Effector memory CD4-positive, alpha-beta T cell (primary cell): ENCODE results near the gene ARHGAP6.
"Not testable (repeated sequence)": the region's sequence is repeated elsewhere in the genome, so short reads cannot be mapped to it uniquely, and the experiment has no call there.

Source experiments
- DNase-seq, 3 donors: peaks; one replicate each; pipeline ENCODE4 v3.0.0-alpha.2; 2020
- H3K27ac ChIP-seq: 2 replicates; pipeline ENCODE4 v1.7.0; 2013; ENCODE audit warnings: mild to moderate bottlenecking, low read length, moderate library complexity; ENCODE audit not compliant: insufficient read depth, poor library complexity, severe bottlenecking
- H3K27me3 ChIP-seq: replicated peaks from 2 replicates; pipeline ENCODE4 v1.7.0; 2013; ENCODE audit warnings: mild to moderate bottlenecking, low read length; ENCODE audit not compliant: insufficient read depth, control insufficient read depth, poor library complexity, severe bottlenecking
- H3K36me3 ChIP-seq: 2 replicates; pipeline ENCODE4 v1.7.0; 2013; ENCODE audit warnings: mild to moderate bottlenecking, low read length, moderate library complexity; ENCODE audit not compliant: control insufficient read depth, insufficient read depth
- H3K4me1 ChIP-seq: 2 replicates; pipeline ENCODE4 v1.7.0; 2013; ENCODE audit warnings: low read length, mild to moderate bottlenecking; ENCODE audit not compliant: control insufficient read depth, insufficient read depth, poor library complexity, severe bottlenecking
- H3K4me3 ChIP-seq: 2 replicates; pipeline ENCODE4 v1.7.0; 2013; ENCODE audit warnings: low read length, low read depth, mild to moderate bottlenecking; ENCODE audit not compliant: insufficient read depth, poor library complexity, severe bottlenecking
- H3K9me3 ChIP-seq: 2 replicates; pipeline ENCODE4 v1.7.0; 2013; ENCODE audit warnings: mild to moderate bottlenecking, low read length, moderate library complexity; ENCODE audit not compliant: control insufficient read depth

ARHGAP6 gene

DNA sequence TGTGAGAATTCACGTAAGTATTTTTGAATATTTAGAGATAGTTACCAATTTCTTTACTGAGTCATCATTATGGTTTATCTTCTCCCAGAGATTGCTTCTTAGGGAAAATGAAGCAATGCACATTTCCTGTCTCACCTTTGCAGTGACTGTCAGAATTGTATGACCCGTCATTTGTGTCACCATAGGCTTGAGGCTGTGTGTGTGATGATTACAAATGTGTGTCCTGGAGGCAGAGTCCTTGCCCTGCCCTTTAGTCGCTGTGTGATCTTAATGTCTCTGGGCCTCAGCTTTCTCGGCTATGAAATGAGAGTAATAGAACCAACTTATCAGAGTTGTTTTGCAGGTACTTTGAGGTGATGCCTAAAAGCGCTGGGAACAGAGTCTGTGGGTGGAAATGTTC lies 540.7 kb downstream of the ARHGAP6 start:
- DNase-seq = no peak
- no peaks in the 10 kb centered on the region for H3K9me3 ChIP-seq
- peaks cover 5% of the 10 kb centered on the region for H3K36me3 ChIP-seq
- no peak overlapping the region for H3K27ac ChIP-seq
- no peak overlapping the region for H3K4me3 ChIP-seq
- no peaks in the 10 kb centered on the region for H3K4me1 ChIP-seq
- H3K27me3 ChIP-seq = no peaks in the 10 kb centered on the region

DNA sequence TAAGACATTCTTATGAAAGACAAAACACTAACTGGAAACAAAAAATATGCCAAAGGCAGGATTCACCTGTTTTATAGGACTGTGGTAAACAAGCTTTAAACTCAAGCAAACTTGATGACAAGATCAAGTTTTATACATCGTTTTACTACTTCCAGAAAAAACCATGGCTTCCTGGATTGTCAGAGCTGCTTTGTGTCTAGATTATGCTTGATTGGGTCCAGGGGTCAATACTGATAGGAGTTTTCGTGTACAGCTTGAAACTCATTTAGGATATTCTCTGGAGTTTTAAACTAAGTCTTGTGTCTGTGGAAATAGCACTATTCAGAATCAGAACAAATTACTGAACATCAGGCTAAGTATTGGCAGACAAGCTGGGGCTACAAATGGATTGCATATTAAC lies 541.6 kb downstream of the ARHGAP6 start:
- Histone ChIP-seq H3K27ac (no peak overlapping the region), H3K27me3 (no peaks in the 10 kb centered on the region), H3K9me3 (no peaks in the 10 kb centered on the region), H3K4me1 (no peaks in the 10 kb centered on the region), H3K36me3 (peaks cover 13% of the 10 kb centered on the region), H3K4me3 (no peak overlapping the region)
- DNase-seq = no peak

DNA sequence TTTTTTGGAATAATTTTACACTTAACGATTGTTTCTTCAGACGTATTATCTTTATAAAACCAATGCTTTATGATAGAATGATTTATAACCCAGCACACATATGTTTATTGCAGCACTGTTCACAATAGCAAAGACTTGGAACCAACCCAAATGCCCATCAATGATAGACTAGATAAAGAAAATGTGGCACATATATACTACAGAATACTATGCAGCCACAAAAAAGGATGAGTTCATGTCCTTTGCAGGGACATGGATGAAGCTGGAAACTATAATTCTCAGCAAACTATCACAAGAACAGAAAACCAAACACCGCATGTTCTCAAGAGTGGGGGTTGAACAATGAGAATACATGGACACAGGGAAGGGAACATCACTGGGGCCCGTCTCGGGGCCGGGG lies 542.6 kb downstream of the ARHGAP6 start:
- H3K9me3 ChIP-seq, DNase-seq, H3K27ac ChIP-seq: not testable (repeated sequence)

DNA sequence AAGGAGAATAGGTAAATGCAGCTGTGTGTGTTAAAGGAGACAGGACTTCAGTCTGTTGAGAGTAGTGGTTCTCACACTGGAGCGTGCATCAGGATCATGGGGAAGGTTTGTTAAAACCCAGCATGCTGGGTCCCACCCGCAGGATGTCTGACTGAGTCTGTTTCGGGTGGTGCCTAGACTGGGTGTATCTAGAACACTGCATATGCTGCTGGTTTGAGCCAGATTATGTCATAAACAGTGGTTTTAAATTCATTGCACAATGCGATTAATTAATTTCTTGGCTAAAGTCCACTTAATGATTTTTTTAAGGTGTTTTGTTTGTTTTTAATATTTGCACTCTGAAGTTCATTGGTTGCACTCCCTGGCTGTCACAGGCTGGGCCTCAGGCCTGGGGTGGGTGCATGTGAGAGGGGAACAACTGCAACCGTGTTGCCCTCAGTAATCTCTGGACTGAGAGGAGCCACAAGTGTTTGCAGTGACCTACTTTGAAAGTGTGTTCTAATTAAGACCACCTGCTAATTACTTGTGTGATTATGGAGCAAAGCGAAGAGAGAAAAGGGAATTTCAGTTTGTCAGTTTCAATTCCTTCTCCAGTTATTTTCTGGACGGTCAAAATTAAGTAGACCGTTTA lies 546.3 kb downstream of the ARHGAP6 start:
- H3K4me1 ChIP-seq = no peaks in the 10 kb centered on the region
- H3K36me3 ChIP-seq = peaks cover 25% of the 10 kb centered on the region
- DNase-seq = no peak
- no peak overlapping the region for H3K27ac ChIP-seq
- H3K27me3 ChIP-seq = no peaks in the 10 kb centered on the region
- no peak overlapping the region for H3K4me3 ChIP-seq
- H3K9me3 ChIP-seq = no peaks in the 10 kb centered on the region

More for the DNA sequence above, 542.6 kb downstream of the ARHGAP6 start:
- H3K4me3 ChIP-seq, H3K4me1 ChIP-seq, H3K27me3 ChIP-seq: not testable (repeated sequence)
- H3K36me3 ChIP-seq = peaks cover 20% of the 10 kb centered on the region

DNA sequence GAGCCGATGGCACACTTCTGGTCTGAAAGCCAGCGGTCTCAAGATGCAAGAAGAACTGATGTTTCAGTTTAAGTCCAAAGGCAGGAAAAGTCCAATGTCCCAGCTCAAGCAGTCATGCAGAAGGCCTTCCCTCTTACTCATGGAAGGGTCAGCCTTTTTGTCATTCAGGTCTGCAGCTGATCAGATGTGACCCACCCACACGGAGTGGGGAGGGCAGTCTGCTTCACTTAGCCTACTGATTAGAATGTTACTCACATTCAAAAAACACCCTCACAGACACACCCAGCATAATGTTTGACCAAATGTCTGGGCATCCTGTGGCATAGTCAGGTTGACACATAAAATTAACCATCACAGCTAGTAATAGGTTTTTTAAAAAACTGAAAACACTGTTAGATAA lies 548.0 kb downstream of the ARHGAP6 start:
- no peaks in the 10 kb centered on the region for H3K27me3 ChIP-seq
- no peak for DNase-seq

DNA sequence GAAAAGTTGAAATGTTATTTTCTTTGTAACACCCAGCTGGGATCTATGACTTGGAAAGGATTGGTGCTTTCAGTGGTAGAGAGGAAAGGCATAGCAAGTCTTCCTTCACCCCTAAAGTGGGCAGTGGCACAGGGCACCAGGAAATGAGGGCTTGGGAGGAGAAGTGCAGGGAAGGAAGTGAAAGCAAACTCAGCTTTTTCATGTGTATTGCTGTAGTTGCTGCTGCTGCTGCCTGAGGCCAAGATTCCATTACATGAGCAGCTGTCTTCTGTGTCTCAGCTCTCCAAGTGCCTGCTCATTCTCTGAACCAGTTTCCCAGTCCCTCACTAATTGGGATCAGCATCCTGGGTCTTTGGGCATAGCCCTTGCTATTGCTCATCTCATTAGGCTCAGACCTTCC lies 552.0 kb downstream of the ARHGAP6 start:
- H3K4me1 ChIP-seq = no peaks in the 10 kb centered on the region
- no peaks in the 10 kb centered on the region for H3K9me3 ChIP-seq
- H3K27me3 ChIP-seq = no peaks in the 10 kb centered on the region
- no peak overlapping the region for H3K27ac ChIP-seq
- H3K4me3 ChIP-seq = no peak overlapping the region
- DNase-seq = no peak
- H3K36me3 ChIP-seq = peaks cover 11% of the 10 kb centered on the region

More for the DNA sequence above, 548.0 kb downstream of the ARHGAP6 start:
- H3K4me3 ChIP-seq = no peak overlapping the region
- peaks cover 27% of the 10 kb centered on the region for H3K36me3 ChIP-seq
- H3K9me3 ChIP-seq = no peaks in the 10 kb centered on the region
- no peaks in the 10 kb centered on the region for H3K4me1 ChIP-seq
- no peak overlapping the region for H3K27ac ChIP-seq

DNA sequence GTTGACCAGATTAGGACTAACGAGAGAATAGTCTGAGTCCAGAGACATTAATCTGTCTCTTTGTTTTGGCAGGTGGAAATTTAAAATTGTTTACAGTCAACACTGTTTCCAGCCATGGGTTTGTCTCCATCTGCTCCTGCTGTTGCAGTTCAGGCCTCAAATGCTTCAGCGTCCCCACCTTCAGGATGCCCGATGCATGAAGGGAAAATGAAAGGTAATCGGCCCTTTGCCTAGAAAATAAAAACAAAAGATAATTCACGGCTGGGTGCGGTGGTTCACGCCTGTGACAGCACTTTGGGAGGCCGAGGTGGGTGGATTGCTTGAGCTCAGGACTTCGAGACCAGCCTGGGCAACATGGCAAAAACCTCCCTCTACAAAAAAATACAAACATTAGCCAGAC lies 553.8 kb downstream of the ARHGAP6 start:
- Histone ChIP-seq H3K4me1 (no peaks in the 10 kb centered on the region), H3K4me3 (peak overlapping the region; percentile 53), H3K36me3 (peaks cover 8% of the 10 kb centered on the region), H3K27ac (peak overlapping the region; percentile 91), H3K9me3 (no peaks in the 10 kb centered on the region), H3K27me3 (no peaks in the 10 kb centered on the region)
- DNase-seq = no peak

DNA sequence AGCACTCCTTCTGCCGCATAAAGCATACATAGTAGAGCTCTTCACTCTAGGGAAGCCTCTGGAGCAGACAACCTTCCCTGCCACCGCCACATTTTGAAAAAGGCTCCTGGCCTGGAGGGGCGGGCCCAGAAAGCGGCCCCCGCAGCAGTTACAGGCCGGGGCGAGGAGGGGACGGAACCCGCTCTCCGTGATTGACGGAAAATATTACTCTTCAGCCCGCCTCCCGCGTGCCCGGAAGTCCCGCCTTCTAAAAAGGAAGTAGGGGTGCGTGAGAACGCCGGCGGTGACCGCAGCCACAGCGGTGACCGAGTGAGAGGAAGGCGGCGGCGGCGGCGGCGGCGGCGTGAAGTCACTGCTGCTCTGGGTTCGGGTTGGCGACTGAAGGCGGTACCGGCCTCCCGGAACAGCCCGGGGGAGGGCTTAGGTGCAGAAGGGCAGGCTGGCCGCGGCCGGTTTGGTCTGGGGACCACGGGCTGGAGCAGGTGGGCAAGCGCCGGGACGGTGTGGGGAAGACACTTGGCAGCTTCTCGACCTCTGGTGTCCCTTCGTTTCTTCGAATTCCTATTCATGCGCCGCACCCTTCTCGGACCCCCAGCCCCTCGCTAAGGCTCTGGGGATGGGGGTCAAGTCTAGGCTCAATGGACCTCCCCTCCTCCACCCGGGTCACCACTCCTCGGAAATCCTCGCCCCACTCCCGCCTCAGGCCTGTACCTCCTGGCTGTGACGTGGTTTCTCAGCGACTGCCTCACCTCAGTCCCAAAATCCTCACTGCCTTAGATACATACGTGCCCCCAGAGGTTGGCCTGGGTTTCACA lies 554.5 kb downstream of the ARHGAP6 start, which contains the start of gene HCCS:
Gene HCCS, plus strand, starts transcription at position 296 of the 815 bp plus-strand sequence. CDS start 729 bp downstream, outside the sequence.
- no peaks in the 10 kb centered on the region for H3K9me3 ChIP-seq
- DNase-seq = peak; percentile 73 to 76 (median 75)
- H3K4me3 ChIP-seq = peak within 1 kb of the TSS; percentile 53
- peak within 1 kb of the TSS; percentile 91 for H3K27ac ChIP-seq
- H3K36me3 ChIP-seq = peaks cover 8% of the 10 kb centered on the region
- H3K4me1 ChIP-seq = no peaks in the 10 kb centered on the region
- H3K27me3 ChIP-seq = no peaks in the 10 kb centered on the region

DNA sequence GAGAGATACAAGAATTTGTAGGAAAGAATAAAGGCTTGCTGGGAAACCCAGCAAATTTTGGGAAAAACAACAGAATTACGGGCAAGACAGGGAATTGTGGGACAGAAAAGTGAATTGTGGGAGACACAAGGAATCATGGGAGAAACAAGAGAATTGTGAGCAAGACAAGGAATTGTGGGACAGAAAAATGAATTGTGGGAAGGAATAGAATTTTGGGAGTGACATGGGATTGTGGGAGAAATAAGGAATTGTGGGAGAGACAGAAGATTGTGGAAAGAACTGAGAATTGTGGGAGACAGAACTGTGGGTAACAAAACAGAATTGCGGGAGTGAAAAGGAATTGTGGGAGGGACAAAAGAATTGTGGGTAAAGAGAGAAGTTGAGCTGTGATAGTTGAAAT lies 555.8 kb downstream of the ARHGAP6 start:
- H3K36me3 ChIP-seq = peaks cover 7% of the 10 kb centered on the region
- no peak overlapping the region for H3K4me3 ChIP-seq
- no peak overlapping the region for H3K27ac ChIP-seq
- no peaks in the 10 kb centered on the region for H3K9me3 ChIP-seq
- no peaks in the 10 kb centered on the region for H3K27me3 ChIP-seq
- no peaks in the 10 kb centered on the region for H3K4me1 ChIP-seq
- DNase-seq = no peak

DNA sequence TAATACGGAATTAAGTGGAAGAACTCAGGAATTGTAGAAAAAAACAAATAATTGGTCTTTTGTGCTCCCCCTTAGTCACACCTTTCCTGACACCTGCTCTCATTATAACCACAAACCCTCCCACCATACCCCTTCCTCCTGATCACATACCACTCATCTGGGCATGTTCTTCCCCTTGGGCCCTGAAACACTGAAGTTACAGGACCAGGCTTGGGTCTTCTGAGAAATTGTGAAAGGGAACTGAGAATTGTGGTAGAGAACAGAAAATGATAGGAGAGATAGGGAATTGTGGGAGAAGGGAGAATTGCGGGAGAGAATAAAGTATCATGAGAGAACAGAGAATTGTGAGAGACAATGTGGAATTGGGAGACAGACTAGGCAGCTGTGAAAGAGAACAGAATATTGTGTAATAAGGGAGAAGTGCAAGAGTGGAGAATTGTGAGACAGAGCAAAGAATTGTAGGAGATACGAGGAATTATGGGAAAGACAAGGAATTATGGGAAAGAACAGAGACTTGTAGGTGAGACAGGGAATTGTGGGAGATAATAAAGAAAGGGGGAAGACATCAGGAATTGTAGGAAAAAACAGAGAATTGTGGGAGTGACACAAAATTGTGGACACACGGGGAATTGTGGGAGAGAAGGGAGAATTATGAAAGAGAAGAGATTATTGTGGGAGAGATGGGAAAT lies 557.3 kb downstream of the ARHGAP6 start:
- H3K27me3 ChIP-seq = no peaks in the 10 kb centered on the region
- no peak for DNase-seq
- no peak overlapping the region for H3K27ac ChIP-seq
- H3K4me3 ChIP-seq = no peak overlapping the region
- H3K36me3 ChIP-seq = no peaks in the 10 kb centered on the region
- no peaks in the 10 kb centered on the region for H3K9me3 ChIP-seq
- H3K4me1 ChIP-seq = no peaks in the 10 kb centered on the region
